ELF-1 (cell line): ENCODE data around the gene TSPAN9.

ENCODE experiments used
- DNase-seq: peaks from one replicate; pipeline ENCODE4 v3.0.0-alpha.2; 2016; ENCODE audit warnings: low read depth, low spot score

TSPAN9 gene

GRCh38 chr12:3333991-3334391 lies 256.8 kb downstream of the TSPAN9 start:
- no peak for DNase-seq

GRCh38 chr12:3335078-3335487 lies 257.9 kb downstream of the TSPAN9 start:
- no peak for DNase-seq
